Activated CD8-positive, alpha-beta memory T cell treated with anti-CD3 and anti-CD28 coated beads for 4 hours (primary cell): Measurements from ENCODE around the gene PLGRKT.
"Not testable (repeated sequence)": the region's sequence is repeated elsewhere in the genome, so short reads cannot be mapped to it uniquely, and the experiment has no call there.

Experiments
- DNase-seq, 2 donors: peaks; one replicate each; pipeline ENCODE4 v3.0.0-alpha.2; 2020; ENCODE audit warnings: low read depth in 2 of 2

The PLGRKT gene

DNA sequence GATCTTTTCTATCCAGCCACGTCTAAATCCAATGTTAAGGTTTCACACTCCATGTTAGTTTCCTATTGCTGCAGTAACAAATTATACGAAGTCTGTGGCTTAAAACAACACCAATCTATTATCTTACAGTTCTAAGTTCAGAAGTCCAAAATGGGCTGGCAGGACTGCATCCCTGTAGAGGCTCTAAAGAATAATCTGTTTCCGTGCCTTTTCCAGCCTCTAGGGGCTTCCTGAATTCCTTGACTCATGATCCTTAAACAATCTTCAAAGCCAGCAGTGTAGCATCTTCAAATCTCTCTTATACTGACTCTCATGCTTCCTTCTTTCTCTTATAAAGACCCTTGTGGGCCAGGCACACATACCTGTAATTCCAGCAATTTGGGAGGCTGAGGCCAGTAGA lies 6.8 kb downstream of the PLGRKT start:
- no peak for DNase-seq

DNA sequence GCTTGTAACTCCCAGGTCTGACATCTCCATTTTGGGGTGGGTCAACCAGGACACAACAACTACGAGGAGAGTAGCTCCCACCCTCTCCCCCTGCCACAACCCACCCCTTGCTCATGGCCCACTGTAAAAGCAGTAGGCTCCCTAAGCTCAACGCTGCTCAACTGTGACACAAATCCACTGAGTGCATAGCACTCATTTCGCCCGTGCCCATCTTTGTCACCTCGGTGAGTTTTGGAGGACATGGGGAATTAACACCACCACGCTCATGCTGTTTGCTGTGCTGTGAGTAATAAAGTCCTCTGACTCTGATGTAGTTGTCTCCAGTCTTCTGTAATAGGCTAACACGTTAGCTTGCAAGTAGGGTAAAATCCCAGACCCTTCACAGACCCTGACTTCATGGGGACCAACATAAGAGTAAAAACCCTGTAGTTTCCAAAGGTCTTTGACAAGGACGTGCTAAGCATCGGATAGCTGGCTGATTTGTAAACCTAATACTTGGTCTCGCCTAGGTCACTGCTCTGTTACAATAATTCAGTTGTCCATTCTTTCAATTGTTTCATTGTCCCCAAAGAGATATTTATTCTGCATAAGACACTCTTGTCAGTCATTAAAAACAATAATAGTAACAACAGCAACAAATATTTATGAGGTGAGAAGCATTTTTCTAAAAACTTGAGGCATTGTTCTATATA lies 7.7 kb downstream of the PLGRKT start:
- no peak for DNase-seq

DNA sequence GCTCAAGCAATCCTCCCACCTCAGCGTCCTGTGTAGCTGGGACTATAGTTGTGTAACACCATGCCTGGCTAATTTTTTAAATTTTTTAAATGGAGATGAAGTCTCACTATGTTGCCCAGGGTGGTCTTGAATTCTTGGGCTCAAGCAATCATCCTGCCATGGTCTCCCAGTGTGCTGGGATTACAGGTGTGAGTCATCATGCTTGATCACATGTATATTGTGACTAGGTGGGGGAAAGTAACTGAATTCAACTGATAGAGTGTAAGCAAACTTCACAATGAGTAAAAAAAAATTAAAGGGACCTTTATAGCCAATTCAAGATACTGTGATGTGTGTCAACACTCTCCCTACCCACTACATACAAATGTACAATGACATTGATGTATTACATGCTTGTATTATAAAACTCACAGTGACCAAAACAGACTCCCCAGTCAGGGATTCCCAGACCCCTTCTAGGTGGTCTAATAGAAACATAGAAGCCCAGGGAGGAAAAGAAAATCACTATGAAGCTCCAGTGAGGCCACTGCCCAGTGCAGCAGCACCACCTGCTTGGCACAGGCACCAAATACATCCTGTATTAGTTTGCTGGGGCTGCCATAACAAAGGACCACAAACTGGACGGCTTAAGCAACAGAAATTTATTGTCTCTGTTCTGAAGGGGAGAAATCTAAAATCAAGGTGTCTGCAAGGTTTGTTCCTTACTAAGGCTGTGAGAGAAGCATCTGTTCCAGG lies 8.8 kb downstream of the PLGRKT start:
- no peak for DNase-seq

DNA sequence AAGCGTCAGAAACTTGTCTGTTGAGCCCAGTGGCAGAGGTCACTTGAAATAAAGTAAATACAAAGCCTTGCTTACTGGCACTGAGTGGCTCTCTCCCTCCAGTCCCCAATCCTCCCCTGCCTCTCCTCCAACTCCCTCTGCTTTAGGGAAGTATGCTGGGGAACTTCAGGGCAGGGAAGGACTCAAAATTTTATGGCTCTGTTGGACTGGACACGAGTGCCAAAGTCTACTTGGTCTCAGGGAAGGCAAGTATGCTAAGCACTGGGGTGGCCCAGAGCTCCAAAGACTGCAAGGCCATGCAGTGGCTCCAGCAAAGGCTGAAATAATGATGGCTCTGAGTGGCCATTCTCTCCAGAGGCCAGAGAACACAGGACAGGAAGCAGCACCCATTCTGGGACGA lies 9.6 kb downstream of the PLGRKT start:
- no peak for DNase-seq

DNA sequence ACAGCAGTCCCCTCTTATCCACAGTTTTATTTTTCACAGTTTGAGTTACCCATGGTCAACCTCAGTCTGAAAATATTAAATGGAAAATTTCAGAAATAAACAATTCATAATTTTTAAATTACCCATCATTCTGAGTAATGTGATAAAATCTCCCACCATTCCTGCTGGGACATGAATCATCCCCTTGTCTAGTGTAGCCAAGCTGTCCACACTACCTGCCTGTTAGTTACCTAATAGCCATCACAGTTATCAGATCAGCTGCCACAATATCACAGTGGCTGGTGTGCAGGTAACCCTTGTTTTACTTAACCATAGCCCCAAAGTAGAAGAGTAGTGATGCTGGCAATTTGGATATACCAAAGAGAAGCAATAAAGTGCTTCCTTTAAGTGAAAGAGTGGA lies 10.7 kb downstream of the PLGRKT start:
- DNase-seq: no peak

DNA sequence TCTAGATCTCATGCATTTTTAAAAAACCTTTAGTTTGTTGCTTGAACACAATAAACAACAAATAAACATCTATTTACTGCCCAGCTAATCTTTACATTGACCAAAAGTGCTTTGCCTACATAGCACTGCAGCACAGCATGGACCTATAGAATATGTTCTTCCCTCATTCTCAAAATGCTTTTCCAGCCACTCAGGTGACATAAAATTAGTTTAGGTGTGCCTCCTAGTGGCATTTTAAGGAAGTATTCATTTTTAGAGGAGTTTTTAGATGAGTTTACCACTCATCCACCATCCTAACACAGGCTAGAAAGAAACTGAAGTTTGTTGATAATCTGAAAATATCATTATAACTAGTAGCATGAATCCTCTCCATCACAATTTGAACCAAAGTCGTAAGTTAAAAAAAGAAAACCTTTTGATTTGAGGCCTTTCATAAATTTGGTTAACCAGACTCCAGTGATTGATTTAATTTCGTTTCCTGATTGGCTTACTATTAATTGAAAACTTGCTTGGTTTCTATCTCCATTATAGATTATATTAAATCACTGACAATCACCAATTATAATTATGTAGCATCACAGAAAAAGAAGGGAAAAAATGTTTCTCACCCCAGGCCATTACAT lies 12.6 kb downstream of the PLGRKT start:
- no peak for DNase-seq

DNA sequence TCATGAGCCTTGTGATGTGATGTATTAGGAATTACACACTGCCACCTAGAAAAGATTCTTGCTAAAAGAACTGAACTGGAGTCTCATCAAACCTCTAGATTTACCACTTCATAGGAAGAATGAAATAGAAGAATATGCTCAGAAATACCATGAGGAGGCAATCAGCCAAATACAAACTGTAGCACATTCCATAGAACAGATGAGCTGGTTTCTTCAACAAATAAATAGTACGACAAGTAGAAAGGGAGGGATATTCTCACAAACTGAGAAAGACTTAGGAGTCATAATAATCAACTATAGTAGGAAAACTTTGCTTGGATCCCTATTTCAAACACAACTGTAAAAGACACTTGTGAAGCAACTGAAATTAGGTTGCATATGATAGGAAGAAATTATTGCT lies 15.4 kb downstream of the PLGRKT start:
- DNase-seq: no peak

DNA sequence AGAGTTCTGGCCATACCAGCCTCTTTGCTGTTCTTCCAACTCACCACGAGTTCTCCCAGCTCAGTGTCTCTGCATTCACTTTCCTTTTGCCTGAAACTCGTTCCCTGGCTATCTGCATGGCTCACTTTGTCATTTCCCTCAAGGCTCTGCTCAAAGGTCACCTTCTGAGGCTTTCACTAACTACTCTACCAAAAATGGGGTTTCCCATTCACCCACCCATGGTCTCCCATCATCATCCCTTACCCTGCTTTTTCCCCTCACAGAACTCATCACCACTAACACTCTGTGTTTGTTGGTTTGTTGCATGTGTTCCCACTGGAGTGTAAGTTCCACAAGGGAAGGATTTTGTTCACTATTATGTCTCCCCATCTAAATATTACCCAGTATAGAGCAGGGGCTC lies 16.6 kb downstream of the PLGRKT start:
- no peak for DNase-seq

DNA sequence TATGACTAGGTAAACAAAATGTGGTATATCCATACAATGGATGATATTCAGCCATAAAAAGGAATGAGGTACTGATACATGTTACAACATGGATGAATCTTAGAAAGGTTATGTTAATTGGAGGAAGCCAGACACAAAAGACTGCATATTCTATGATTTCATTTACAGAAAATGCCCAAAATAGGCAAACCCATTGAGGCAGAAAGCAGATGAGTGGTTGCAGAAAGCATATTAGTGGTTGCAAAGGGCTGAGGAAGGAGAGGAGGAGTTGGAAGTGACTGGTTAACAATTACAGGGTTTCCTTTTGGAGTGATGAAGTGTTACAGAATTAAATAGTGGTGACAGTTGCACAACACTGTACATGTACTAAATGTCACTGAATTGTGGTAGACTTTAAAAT lies 17.7 kb downstream of the PLGRKT start:
- no peak for DNase-seq

DNA sequence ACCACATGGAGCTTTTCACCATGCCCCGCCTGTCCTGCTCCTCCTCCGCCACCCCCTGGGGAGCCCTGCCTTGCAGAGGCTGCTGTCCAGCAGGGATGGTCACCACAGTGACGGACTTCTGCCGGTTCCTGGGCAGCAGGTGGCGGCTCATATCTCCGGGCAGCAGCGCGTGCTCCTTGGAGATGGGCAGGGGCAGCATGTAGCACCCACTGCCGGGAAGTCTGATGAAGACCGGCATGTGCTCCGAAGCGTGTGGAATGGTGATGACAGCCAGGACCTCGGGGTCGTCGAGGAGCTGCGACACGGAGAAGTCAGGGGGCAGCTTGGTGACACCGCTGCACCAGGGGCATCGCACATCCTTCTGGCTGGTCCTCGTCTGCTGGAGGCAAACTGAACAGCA lies 19.2 kb downstream of the PLGRKT start:
- DNase-seq: no peak

DNA sequence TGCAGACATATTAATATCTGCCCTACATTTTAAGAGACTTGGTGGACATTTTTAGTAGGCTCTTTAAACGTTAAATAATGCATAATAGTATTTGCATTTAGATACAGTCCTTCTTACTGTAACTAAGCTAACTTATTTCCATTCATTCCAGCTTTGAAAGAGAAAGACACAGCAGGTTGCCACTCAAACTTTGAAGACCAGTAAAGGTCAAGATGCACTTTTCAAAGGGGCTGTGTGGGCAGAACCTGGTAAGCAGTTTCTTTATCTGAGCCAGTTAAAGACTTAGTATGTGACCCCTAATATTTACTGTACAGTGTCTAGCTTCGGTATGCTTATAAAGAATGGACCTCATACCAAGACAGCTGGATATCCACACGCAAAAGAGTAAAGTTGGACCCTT lies 20.8 kb downstream of the PLGRKT start:
- no peak for DNase-seq

DNA sequence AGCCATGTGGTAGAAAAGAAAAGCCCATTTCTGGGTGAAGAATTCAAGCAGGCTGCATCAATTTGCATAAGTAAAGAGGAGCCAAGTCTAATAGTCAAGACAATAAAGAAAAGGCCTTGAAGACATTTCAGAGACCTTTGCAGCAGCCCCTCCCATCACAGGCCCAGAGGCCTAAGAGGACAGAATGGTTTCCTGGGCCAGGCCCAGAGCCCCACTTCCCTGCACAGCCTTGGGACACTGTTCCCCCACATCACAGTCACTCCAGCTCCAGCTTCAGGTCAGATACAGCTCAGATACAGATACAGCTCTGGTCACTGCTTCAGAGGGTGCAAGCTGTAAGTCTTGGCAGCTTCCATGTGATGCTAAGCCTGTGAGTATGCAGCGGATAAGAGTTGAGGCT lies 29.1 kb downstream of the PLGRKT start:
- no peak for DNase-seq

DNA sequence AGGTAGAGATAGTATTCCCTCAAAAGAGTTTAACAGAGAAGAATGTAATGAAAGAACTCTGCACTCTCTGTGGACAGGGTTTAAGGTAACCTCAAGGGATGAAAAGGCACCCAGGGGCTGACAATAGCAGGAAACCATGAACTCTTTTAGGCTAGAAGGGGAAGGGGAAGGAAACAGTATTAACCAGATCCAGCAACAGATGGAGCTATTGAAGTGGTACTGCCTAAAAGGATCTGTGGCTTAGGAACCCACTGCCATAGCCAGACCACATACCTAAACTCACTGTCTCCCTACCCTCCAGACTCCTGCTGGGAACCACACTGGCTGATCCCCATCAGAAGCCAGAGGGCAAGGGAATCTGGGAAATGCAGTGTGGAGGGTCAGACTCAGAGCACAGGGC lies 35.5 kb downstream of the PLGRKT start:
- no peak for DNase-seq

DNA sequence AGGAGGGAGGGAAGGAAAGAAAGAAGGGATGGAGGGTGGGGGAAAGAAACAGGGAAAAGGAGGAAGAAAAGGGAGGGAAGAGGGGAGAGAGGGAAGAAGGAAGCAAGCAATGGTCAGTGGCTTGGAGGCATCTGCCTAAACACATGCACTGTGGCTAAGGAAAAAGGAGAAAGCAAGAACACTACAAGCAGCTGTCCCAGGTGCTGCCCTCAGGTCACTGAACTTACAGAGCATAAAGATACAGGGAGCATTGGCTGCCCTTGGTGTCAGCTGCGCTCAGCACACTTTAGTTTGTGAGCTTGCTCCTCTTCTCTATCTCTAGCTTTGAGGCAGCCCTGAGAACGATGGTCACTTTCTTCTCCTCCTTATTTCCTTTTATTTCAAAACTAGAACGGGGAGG lies 40.2 kb downstream of the PLGRKT start:
- DNase-seq: not testable (repeated sequence)

DNA sequence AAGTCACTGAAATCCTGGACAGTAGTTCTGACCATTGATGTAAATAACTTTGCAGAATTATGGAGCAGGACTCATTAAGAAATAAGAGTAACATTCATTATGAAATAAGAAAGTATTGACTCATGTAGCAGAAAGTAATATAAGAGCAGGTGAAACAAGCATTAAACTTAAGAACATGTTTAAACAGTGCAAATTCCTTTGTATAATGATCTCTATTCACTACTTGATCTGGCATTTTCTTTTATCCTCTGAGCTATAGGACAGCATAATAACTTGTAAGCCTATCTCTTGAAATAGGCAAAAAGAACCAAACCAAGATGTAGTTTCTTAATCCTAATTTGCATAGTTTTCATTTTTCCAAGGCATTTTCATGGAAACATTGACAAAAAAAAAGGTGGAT lies 42.3 kb downstream of the PLGRKT start:
- DNase-seq: no peak

DNA sequence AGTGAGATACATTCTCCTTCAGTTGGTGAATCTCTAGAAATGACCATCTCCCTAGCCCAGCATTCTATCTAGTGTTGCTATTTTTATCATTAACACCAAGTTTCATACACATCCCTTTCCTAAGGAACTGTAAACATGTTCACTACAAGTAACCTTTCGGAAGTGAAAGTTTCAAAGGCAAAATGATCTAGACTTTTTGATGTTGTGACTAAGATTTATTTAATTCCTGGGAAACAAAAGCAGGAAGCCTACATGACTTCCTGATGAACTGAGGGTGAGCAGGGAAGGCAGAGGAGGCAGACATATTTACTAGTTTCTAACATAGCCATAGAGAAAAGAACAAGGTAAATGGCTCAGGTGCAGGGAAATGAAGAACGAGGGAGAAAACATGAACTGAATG lies 43.7 kb downstream of the PLGRKT start:
- DNase-seq: not testable (repeated sequence)

DNA sequence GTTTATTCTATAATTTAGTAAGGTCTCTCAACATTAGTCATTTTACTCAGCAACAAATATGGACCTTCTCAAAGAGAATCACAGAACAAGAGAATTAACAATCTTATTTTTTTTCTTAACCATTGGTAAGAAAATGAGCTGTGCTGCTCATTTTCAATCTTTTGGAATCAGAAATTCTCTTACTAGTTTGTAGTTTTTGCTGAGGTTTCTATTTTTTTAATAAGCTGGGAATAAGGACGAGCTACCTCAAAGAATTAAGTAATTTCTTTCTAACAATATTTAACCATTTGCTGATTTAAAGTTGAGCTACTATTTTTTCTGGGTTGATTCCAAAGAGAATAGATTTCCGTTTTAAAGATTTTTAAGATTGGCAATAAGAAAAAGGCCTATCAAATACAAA lies 44.2 kb downstream of the PLGRKT start:
- no peak for DNase-seq

DNA sequence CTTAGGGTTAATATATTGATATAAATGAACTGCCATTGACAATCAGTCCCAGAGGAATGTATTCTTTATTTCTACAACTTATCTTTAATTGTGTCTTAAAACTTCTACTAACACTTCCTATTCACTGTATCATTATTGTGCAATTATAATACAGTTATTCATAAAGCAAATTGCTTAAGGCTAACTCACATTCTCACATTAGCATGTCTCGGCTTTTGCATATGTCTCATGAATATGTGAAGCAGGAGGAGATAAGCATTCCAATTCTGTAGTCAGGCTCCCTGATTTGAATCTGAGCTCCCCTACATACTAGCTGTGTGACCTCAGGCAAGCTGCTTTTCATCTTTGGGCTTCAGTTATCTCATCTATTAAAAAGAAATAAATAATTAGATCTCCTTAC lies 45.4 kb downstream of the PLGRKT start:
- DNase-seq: no peak

DNA sequence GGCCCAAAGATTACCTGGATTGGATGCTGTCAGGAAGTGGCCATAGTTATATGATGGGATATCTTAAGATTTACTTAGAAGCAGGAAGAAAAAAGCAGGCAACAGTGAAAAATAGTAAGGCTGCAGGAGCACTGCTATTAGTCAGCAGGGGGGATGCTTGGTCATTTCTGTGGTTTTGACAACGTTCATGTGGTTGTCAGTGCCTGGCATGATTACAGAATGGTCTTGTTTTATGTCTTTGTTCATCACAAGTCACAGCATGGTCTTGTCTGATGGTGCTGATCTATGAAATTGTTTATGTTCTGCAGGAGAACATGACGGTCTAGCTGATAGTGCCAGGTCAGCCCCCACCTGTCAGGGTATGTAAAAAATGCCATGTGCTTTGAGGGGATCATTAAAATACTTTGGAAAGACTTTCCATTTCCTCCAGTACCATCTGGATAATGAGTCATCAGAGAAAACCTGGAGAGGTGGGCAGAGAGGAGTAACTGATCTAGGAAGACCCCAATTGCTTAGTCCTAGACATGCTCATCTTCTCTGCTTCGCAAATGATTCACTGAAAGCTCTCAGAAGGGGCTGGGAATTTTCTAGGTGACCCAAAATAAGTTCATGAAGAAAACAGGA lies 48.5 kb downstream of the PLGRKT start:
- no peak for DNase-seq

DNA sequence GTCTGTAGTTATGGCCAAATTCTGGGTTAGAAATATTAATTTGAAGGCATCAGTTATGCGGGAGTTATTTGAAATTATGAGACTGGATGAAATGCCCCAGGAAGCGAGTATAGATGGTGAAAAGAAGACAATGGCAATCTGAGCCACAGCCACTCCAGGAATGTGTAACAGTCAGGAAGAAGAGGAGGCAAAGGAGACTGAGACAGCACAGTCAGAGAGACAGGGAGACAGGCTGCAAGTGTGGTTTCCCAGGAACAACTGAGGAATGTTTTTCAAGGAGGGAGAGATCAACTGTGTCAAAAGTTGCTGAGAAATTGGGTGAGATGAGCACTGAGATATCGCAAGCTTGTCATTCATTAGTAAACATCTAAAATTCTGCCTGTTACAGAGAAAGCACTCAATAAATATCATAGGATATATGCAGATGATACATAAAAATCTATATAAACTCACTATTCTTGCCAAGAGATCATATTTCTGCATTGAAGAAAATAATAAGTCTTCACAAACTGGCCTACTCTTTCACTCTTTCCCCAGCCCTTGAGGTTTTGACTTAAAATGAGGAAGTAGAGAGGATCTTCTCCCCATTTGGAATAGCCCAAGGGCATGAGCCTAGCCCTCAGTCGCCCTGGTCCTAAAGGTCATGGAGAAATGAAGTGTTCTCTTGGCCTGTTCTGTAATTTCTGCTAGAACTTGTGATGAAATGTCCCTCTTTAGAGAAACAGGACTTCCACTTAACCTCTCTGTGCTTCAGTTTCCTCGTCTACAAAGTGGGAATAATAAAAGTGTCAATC lies 49.5 kb downstream of the PLGRKT start:
- DNase-seq: no peak

DNA sequence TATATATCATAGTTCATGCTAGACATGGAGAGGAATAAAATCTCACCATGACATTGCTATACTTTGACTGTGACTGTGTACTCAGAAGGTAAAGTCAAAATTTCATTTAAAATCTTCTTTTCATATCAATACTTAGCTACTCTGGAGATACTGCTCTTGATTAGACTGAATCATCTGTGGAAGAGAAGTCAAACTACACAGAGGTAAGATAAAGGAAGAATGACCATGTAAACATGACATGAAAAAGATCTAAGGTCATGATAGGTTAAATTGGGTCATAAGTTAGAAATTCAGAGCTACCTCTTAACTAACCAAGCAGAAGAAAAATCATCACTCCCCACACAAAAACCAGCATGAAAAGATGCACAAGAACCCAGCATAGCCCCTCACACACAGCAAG lies 53.3 kb downstream of the PLGRKT start:
- no peak for DNase-seq

DNA sequence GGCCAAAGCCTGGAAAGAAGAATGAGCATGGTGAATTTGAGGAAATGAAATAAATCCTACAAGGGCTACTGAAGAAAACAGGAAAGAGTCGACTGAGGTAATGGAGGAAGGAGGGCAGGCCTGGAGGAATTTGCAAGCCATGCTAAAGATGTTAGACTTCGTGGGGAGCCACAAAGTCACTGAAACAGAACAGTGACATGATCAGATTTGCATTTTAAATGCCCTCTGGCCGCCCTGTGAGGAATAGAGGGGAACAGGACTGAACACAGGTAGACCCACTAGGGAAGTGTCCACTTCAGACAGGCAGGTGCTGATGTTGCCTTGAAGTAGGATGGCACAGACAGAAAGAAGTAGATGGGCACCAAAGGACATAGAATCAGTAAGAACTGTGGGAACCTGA lies 55.2 kb downstream of the PLGRKT start:
- DNase-seq: no peak
